ENCODE results near the gene MKKS.

The MKKS gene

GRCh38 chr20:10368702-10369041 lies 65.3 kb downstream of the MKKS start:
- no peak for DNase-seq (ENCODE audit: low read depth)

GRCh38 chr20:10367943-10368701 lies 65.9 kb downstream of the MKKS start:
- DNase-seq (ENCODE audit: low read depth), result no peak

GRCh38 chr20:10367693-10367942 lies 66.4 kb downstream of the MKKS start:
- DNase-seq (ENCODE audit: low read depth), result no peak

GRCh38 chr20:10366898-10367692 lies 66.9 kb downstream of the MKKS start:
- no peak for DNase-seq (ENCODE audit: low read depth)

- DNase-seq (ENCODE audit: low read depth), result no peak
Observed at GRCh38 chr20:10362674-10363073, 71.3 kb downstream of the MKKS start.

GRCh38 chr20:10360878-10361277 lies 73.1 kb downstream of the MKKS start:
- no peak for DNase-seq (ENCODE audit: low read depth)

- no peak for DNase-seq (ENCODE audit: low read depth)
Observed at GRCh38 chr20:10359621-10360040, 74.4 kb downstream of the MKKS start.

GRCh38 chr20:10357974-10358373 lies 76.0 kb downstream of the MKKS start:
- DNase-seq (ENCODE audit: low read depth), result no peak

GRCh38 chr20:10357061-10357708 lies 76.8 kb downstream of the MKKS start:
- DNase-seq (ENCODE audit: low read depth), result no peak

GRCh38 chr20:10356628-10357027 lies 77.4 kb downstream of the MKKS start:
- no peak for DNase-seq (ENCODE audit: low read depth)

- no peak for DNase-seq (ENCODE audit: low read depth)
Observed at GRCh38 chr20:10352934-10353824, 80.8 kb downstream of the MKKS start.
